HL-60/S4 treated with phorbol 12-myristate 13-acetate at 8.2 ng/mL for 4 days and 3 days (cell line): ENCODE data around the gene MYL5.
"Not testable (repeated sequence)": the region's sequence is repeated elsewhere in the genome, so short reads cannot be mapped to it uniquely, and the experiment has no call there.

Experiments
- in situ Hi-C: fragments of 300-500 bp; cut with MboI; formaldehyde crosslinking; loops from 2 replicates; pipeline ENCODE4 v1.15.0; 2022; ENCODE audit warnings: low sequenced_read_pairs

Gene MYL5

DNA sequence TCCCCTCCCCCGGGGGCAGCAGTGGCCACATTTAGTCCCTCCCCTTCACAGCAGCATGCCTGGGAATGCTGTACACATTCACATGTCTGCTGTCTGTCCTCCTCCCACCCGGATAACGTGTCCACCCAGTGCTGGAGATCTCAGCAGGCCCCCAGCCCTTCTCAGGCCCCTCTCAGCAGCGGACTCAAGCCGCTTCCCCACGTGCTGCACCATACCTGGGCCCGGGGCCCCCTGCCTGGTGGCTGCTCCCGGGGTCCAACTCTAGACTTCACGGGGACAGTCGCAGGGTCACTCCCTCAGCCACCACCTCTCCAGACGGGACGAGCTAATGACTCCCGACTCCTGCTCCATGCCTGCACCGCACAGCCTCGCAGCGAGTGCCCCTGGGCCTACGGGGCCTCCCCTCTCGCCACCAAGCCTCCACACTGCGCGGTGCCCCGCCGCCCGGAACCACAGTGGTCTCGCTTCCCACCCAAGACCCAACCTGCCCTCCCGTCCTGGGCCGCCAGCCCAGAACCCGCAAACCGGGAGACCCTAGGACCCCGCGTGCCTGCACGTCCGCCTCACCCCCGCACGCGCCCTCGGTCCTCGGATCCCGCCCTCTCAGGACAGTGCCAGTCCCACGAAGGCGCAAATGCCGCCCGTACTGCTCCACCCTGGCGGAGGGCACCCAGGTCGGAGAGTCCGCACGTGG, 30.0 kb downstream of the MYL5 start:
- in situ Hi-C loops, result no loop called here

DNA sequence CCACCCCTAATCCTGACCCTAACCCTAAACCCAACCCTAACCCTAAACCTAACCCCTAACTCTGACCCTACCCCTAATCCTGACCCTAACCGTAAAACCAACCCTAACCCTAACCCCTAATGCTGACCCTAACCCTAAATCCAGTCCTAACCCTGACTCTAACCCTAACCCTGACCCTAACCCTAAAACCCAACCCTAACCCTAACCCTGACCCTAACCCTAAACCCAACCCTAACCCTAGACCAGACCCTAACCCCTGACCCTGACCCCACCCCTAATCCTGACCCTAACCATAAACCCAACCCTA, 30.6 kb downstream of the MYL5 start:
- in situ Hi-C loops, result no loop called here

DNA sequence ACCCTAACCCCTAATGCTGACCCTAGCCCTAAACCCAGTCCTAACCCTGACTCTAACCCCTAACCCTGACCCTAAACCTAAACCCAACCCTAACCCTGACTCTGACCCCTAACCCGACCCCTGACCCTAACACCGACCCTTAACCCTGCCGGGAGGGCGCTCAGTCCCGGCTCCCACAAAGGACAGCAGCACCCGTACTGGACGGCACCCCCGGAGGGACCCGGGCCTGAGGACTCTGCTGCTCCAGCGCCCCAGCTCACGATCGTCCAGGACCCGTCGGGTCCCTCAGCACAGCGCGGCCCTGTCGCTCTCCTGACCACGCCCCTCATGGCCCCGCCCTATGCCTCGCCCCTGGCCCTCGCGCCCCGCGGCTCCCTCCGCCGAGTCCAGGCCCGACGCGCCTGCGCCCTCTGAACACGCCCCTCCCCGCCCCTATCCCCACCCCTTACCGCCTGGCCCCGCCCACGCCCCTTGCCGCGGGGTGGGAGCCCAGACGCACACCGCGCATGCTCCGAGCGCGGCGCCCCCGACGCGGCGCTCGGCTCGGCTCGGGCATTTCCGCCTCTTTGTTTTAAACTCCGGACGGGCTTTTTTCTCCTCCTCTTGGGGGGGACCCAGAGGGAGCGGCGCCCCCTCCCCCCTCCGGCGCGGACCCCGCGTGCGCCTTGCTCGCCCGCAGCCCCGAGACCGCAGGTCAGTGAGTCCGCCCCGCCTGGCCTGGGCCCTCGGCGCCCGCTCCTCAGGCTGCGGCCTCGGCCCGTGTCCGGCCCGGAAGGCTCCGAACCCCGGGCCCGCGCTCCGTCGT, 31.1 kb downstream of the MYL5 start, which contains the start of gene PCGF3:
PCGF3 (plus strand) TSS at position 555 of the 805 bp plus-strand sequence. CDS start 27,849 bp downstream, outside the sequence.
- in situ Hi-C loops, result no loop called here

GRCh38 chr4:706083-706633, 31.8 kb downstream of the MYL5 start:
- in situ Hi-C loops, result not testable (repeated sequence)

- in situ Hi-C loops, result no loop called here
Observed at GRCh38 chr4:706834-707598, 32.7 kb downstream of the MYL5 start.

DNA sequence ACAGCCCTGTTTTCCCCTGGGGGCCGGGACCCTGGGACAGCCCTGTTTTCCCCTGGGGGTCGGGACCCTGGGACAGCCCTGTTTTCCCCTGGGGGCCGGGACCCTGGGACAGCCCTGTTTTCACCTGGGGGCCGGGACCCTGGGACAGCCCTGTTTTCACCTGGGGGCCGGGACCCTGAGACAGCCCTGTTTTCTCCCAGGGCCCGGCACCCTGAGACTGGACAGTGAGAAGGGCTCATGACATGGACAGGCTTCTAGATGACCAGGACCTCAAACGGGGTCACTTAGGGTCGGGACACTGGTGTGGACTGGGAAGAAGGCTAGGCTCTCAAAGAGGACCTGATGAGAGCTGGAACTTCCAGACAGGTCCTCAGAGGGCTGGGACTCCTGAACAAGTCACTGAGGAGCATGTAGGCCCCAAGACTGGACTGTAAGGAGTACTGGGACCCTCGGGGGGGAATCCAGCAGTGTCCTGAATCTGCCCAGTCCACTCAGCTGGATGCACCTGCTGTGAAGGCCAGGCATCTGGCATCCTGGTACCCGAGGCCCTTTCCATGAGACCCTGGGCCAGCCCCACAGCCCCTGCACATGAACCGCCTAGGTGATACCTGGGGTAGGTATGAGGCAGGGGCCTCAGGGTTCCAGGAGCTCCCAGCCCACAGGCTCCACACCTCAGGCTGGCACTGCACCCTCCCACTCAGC, 33.7 kb downstream of the MYL5 start:
- in situ Hi-C loops, result no loop called here

DNA sequence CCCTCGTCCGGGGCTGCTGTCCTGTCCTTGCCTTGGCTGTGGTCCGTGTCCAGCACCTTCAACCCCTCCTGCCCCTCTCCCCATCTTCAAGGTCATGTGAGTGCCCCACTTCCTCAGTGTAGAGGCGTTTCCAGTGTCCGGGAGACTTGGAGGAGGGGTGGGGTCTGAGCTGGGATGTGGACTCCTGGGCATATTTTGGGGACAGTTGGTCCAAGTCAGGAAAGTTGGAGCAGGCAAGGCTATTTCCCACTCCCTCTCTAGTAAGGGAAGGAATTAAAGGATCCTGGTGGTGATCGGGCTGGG, 34.2 kb downstream of the MYL5 start:
- in situ Hi-C loops, result no loop called here

DNA sequence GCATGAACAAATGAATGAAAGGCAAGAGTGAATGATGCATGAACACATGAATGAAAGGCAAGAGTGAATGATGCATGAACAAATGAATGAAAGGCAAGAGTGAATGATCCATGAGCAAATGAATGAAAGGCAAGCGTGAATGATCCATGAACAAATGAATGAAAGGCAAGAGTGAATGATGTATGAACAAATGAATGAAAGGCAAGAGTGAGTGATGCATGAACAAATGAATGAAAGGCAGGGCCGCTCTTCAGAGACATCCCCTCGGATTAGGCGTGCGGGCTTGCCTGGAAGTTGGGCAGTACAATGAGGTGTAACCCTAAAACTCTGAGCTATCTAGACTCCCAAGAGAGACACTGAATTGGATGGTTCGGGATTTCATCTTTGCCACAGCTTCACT, 35.0 kb downstream of the MYL5 start:
- in situ Hi-C loops, result no loop called here

DNA sequence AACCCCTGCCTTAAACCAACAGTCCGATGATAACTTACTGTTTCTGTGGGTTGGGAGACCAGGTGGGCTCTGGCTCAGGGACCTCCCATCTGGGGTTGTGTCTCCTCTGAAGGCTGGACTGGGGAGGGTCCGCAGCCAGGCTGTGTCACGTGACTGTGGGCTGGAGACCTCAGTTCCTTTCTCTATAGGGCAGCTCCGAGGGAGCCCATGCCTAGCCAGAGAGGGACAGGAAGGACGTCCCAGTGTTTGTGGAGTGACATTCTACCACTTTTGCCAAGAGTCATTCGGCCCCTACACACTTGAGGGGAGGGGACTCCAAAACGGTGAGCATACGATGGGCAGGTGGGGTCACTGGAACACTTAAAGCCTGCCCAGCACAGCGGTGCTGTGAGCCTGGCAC, 35.8 kb downstream of the MYL5 start:
- in situ Hi-C loops, result no loop called here

GRCh38 chr4:710916-711315, 36.6 kb downstream of the MYL5 start:
- in situ Hi-C loops, result no loop called here

GRCh38 chr4:712093-712492, 37.8 kb downstream of the MYL5 start:
- in situ Hi-C loops, result no loop called here

- in situ Hi-C loops, result no loop called here
Observed at GRCh38 chr4:712916-713632, 38.7 kb downstream of the MYL5 start.

DNA sequence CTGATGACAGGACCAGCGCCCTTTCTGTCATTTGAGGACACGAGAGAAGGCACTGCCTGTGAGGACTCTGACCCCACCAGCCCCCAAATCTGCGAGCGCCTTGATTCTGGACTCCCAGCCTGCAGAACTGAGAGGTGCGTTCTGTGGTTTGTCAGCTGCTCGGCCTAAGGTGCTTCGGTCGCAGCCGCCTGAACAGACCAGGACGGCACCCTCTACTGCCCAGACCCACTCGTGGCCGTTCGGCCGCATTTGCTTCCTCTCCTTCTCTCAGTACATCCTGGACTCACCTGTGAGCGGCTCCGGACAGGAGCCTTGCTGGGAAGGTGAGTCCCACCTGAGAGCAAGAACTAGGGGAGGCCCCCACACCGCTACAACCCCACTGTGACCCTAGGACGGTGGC, 39.7 kb downstream of the MYL5 start:
- in situ Hi-C loops, result no loop called here

DNA sequence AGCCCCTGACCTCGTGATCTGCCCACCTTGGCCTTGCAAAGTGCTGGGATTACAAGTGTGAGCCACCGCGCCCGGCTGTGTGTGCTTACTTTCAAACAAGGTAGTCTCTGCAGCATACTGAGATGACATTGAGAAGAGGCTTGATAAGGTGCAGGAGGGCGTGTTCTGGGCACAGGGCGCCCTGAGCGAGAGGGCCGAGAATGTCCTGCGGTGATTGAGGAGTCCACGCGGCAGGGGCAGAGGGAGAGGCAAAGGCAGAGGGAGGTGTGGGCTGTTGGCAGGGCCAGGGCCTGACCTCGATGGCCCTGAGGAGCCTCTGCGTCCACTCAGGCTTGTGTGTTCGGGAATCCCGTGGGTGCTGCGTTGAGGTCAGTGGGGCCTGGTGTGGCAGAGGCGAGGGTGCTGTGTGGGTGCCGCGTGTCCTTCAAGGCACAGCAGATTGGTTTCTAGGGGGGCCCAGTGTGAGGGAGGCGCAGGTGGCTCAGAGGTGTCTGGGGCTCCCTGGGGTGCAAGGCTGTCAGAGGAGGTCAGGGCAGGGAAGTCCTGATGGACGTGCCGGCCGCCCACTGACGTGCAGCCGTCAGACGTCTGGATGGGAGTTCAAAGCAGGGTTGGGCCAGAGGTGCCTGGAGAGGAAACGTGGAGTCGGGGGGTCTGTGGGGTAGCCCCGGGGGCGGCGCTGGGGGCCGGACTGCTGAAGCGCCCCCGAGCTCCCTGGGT, 43.4 kb downstream of the MYL5 start:
- in situ Hi-C loops, result no loop called here

DNA sequence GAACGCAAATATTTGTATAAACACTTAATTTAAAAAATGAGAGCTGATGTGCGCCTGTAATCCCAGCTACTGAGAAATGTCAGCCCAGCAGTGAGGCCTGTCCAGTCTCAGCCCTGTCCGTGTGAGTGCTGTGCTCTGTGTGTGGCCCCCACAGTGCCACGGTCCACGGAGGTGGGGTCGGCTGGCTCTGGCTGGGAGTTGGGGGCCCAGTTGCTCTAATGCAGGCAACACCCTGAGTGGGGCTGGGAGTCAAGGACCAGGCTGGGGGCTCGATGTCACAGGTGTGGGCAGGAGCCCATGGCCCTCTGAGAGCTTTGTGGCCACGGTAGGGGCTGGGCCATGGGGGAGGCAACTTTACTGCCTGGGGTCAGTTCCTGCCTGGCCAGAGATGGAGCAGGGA, 44.1 kb downstream of the MYL5 start:
- in situ Hi-C loops, result no loop called here

DNA sequence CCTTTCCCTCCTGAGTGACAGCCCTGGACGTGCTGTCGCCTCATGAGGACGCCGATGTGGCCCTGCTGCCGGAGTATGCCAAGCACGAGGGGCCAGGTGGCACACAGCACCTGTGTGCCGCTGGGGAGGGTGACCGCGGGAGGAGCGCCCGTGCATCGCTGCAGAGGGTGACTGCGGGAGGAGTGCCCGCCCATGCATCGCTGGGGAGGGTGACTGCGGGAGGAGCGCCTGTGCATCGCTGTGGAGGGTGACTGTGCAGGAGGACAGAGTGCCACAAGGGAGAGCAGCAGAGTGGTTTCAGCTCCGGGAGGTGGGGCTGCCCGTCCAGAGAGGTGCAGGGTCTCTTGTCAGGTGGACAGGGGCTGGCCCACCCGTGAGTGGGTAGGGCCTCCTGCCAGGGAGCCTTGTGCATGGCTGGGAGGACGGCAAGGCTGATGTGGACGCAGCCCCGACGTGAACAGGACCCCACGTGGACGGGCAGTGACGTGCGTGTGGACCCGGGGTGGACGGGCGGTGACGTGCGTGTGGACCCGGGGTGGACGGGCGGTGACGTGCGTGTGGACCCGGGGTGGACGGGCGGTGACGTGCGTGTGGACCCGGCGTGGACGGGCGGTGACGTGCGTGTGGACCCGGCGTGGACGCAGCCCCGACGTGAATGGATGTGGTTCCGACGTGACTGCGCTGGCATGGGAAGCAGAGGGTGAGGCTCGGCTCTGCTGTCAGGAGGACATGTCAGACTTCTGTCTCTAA, 45.9 kb downstream of the MYL5 start:
- in situ Hi-C loops, result no loop called here

GRCh38 chr4:721261-722168, 47.2 kb downstream of the MYL5 start:
- in situ Hi-C loops, result no loop called here

DNA sequence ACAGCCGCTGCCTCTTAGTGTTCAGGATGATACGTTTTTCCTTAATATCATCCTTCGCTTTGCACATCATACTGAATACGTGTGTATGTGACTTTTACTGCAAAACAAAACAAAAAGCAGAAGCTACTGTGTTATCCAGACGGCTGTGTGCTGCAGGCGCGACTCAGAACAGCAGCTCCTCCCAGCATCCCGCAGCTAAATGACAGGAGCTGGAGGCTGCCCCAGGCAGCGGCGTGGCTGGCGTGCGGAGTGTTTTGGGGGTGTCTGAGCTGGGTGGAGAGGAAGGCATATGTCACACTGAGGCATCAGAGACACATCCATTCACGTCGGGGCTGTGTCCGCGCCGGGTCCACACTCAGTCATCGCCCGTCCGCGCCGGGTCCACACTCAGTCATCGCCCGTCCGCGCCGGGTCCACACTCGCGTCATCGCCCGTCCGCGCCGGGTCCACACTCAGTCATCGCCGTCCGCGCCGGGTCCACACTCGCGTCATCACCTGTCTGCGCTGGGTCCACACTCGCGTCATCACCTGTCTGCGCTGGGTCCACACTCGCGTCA, 47.9 kb downstream of the MYL5 start:
- in situ Hi-C loops, result no loop called here
